Ovary (tissue), 3 donors: ENCODE data around the gene ACER3.

Source experiments
- CTCF ChIP-seq, 3 donors: fragments of 450-650 bp in 2 of 3; fragments of 200-600 bp in 1 of 3; IDR thresholded peaks; one replicate each; pipeline versions ENCODE4 v1.5.1 to v1.8.0; 2016 to 2022; ENCODE audit warnings: antibody characterized with exemption in 3 of 3, mild to moderate bottlenecking in 1 of 3
- EP300 ChIP-seq: sonication (generic); formaldehyde crosslinking; IDR thresholded peaks from one replicate; pipeline ENCODE4 v1.6.1; 2017; ENCODE audit warnings: antibody characterized with exemption
- POLR2A ChIP-seq: fragments of 450-650 bp; IDR thresholded peaks from one replicate; pipeline ENCODE4 v1.6.1; 2017; ENCODE audit warnings: antibody characterized with exemption, mild to moderate bottlenecking, moderate library complexity
- donor health status: DM: no; HTN: no; CAD: no.

GRCh38 chr11:76897233-76897632, 36.5 kb downstream of the ACER3 start:
- TF ChIP-seq CTCF (IDR thresholded peaks at IDR 0.05) (no peak), EP300 (no peak), POLR2A (no peak)
